Right lobe of liver (tissue), 6 donors: Measurements from ENCODE around the gene PRKAR1B. TPM values are rescaled to one million over a fixed set of nuclear protein-coding genes. Genes with fewer than 3 reads are reported as not detected.

Source experiments
- ATAC-seq, 4 donors: fragments of 200-7000 bp; cut with Tn5 transposase; one replicate each; pipeline ENCODE4 v1.9.1; 2020; ENCODE audit warnings: mild to moderate bottlenecking in 4 of 4, moderate library complexity in 4 of 4
- DNase-seq, 3 donors: peaks; one replicate each; pipeline ENCODE4 v3.0.0-alpha.2; 2020
- H3K27ac ChIP-seq, 3 donors: fragments of 200-600 bp; one replicate each; pipeline ENCODE4 v1.8.0; 2022
- H3K27me3 ChIP-seq, 2 donors: fragments of 200-600 bp; one replicate each; pipeline ENCODE4 v1.8.0; 2022
- H3K36me3 ChIP-seq, 4 donors: fragments of 200-600 bp; sonication (generic) in 1 of 4; one replicate each; pipeline versions ENCODE4 v1.5.1 to v1.8.0; 2017 to 2022; ENCODE audit warnings: control low read depth in 1 of 4
- H3K4me1 ChIP-seq, 4 donors: fragments of 200-600 bp; sonication (generic) in 1 of 4; one replicate each; pipeline versions ENCODE4 v1.5.1 to v1.8.0; 2017 to 2022; ENCODE audit warnings: control low read depth in 1 of 4
- H3K4me3 ChIP-seq, 3 donors: fragments of 200-600 bp; one replicate each; pipeline ENCODE4 v1.8.0; 2022
- H3K9me3 ChIP-seq, 4 donors: fragments of 200-600 bp; sonication (generic) in 1 of 4; one replicate each; pipeline versions ENCODE4 v1.5.1 to v1.8.0; 2017 to 2022; ENCODE audit warnings: control low read depth in 1 of 4
- POLR2A ChIP-seq: fragments of 450-650 bp; IDR thresholded peaks from one replicate; pipeline ENCODE4 v1.6.1; 2017; ENCODE audit warnings: antibody characterized with exemption, mild to moderate bottlenecking
- WGBS: methylation state at CpG from one replicate; pipeline ENCODE4 v1.1.6; 2018; ENCODE audit warnings: low coverage, low lambda C conversion rate; ENCODE audit not compliant: insufficient coverage; ENCODE audit errors: missing lambda C conversion rate; 5-methylcytosine and 5-hydroxymethylcytosine counted together
- intact Hi-C, 2 donors: fragments of 100-400 bp; cut with DNase I; formaldehyde crosslinking; loops; one replicate each; pipeline versions ENCODE4 v1.11.2 to v1.14.1; 2022
- total RNA-seq, 6 experiments: library from RNA; depleted of rRNA in 2 of 6; stranded (reverse); fragments of >200 nt in 2 of 6; fragmentation: NEBNext Ultra II Directional in 3 of 6; extraction: Animal tissue kit (Norgen Biotek cat#: 25700) in 3 of 6; gene quantifications; one replicate each; pipeline versions ENCODE4 v1.1.0 to v1.2.4, GENCODE V29; 2016 to 2023
- TF ChIP-seq, protein P1 (sequence below), 4 donors: fragments of 200-600 bp in 3 of 4; fragments of 450-650 bp in 1 of 4; IDR thresholded peaks; one replicate each; pipeline versions ENCODE4 v1.5.1 to v1.8.0; 2016 to 2022; ENCODE audit warnings: antibody characterized with exemption in 4 of 4, mild to moderate bottlenecking in 2 of 4
- donor health status: DM: no; HTN: yes; CAD: no.
- donor health status: DM: no; HTN: no; CAD: no.
- donor health status: DM: no; HTN: no; CAD: no.
- donor health status: DM: no; HTN: yes; CAD: no.
- donor health status: DM: no; HTN: yes; CAD: no.

Gene PRKAR1B
- total RNA-seq, 6 experiments from 2014 or later = 4.7 to 20.8 (median 11.3) TPM

DNA sequence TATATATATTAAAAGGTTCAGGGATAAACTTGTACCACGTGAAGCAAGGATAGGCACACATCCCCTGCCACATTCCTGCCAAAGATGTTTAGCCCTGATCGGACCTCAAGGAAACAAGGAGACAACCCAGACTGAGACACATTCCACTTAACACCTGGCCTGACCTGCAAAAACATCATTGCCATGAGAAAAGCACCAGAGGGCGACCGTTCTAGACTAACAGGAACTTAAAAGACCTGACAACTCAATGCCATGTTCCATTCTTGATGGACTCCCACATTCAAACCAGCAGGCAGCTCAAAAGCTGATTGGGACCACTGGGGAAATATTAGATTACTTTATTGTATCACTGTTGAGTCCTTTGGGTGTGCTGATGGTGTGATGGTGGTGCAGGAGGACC, 199.4 kb downstream of the PRKAR1B start:
- 92% methylated on average over 4 of the region's 4 CpGs for WGBS
- H3K9me3 ChIP-seq = no peaks in the 10 kb centered on the region
- no peak overlapping the region for H3K4me3 ChIP-seq
- H3K36me3 ChIP-seq = no peaks in the 10 kb centered on the region
- H3K27me3 ChIP-seq = no peaks in the 10 kb centered on the region
- no peak overlapping the region for H3K27ac ChIP-seq
- intact Hi-C loops = no loop called here
- no peaks in the 10 kb centered on the region for H3K4me1 ChIP-seq
- TF ChIP-seq POLR2A = no peak
- TF ChIP-seq, protein P1, sequence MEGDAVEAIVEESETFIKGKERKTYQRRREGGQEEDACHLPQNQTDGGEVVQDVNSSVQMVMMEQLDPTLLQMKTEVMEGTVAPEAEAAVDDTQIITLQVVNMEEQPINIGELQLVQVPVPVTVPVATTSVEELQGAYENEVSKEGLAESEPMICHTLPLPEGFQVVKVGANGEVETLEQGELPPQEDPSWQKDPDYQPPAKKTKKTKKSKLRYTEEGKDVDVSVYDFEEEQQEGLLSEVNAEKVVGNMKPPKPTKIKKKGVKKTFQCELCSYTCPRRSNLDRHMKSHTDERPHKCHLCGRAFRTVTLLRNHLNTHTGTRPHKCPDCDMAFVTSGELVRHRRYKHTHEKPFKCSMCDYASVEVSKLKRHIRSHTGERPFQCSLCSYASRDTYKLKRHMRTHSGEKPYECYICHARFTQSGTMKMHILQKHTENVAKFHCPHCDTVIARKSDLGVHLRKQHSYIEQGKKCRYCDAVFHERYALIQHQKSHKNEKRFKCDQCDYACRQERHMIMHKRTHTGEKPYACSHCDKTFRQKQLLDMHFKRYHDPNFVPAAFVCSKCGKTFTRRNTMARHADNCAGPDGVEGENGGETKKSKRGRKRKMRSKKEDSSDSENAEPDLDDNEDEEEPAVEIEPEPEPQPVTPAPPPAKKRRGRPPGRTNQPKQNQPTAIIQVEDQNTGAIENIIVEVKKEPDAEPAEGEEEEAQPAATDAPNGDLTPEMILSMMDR (IDR thresholded peaks at IDR 0.05) = no peak
- DNase-seq (no peak), ATAC-seq (no peak)

- ATAC-seq (no peak), DNase-seq (no peak)
- Histone ChIP-seq H3K36me3 (no peaks in the 10 kb centered on the region), H3K27me3 (peaks cover 0 to 5% of the 10 kb centered on the region in 2 donors), H3K9me3 (no peaks in the 10 kb centered on the region), H3K27ac (no peak overlapping the region), H3K4me3 (no peak overlapping the region), H3K4me1 (peaks cover 0 to 11% (median 2%) of the 10 kb centered on the region in 4 donors)
- WGBS = 80% methylated on average over 4 of the region's 22 CpGs
- TF ChIP-seq, protein P1 (IDR thresholded peaks at IDR 0.05) = no peak
- TF ChIP-seq POLR2A = no peak
- intact Hi-C loops = no loop called here
Observed at GRCh38 chr7:526460-527034, 200.5 kb downstream of the PRKAR1B start.

DNA sequence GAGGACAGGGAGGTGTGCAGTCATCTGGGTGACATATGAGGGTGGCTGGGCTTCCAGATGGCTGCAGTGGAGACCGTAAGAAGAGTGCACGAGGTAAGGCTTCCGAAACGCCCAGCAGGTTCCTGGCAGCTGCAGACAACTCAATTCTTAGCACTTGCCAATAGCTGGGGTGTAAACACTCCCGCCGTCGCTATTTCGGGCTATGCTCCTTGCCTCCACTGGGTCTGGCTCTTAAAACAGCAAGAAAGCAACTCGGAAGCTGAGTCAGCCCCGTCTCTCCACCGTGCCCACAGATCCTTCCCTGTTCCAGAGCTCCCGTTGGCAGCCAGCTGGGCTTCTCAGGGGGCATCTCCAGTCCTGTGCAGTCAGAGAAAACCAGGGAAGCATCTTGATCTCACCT, 201.3 kb downstream of the PRKAR1B start:
- peaks cover 0 to 13% of the 10 kb centered on the region in 2 donors for H3K27me3 ChIP-seq
- intact Hi-C loops = no loop called here
- 81% methylated on average over 4 of the region's 12 CpGs for WGBS
- no peaks in the 10 kb centered on the region for H3K9me3 ChIP-seq
- H3K27ac ChIP-seq = no peak overlapping the region
- no peak overlapping the region for H3K4me3 ChIP-seq
- ATAC-seq (no peak), DNase-seq (no peak)
- TF ChIP-seq, protein P1 (IDR thresholded peaks at IDR 0.05) = no peak
- TF ChIP-seq POLR2A = no peak
- peaks cover 0 to 14% (median 3%) of the 10 kb centered on the region in 4 donors for H3K4me1 ChIP-seq
- H3K36me3 ChIP-seq = no peaks in the 10 kb centered on the region

DNA sequence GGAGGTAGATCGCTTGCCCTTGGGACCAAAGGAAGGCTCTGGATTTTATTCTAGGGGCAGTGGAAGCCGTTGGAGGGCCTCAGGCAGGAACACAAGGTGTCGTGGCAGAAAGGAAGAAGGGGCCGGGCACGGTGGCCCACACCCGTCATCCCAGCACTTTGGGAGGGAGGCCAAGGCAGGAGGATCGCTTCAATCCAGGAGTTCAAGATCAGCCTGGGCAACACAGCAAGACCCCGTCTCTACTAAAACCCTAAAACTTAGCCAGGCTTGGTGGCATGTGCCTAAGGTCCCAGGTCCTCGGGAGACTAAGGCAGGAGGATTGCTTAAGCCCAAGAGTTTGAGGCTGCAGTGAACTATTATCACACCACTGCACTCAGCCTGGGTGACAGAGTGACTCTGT, 202.3 kb downstream of the PRKAR1B start:
- intact Hi-C loops = no loop called here

More for the DNA sequence above, 202.3 kb downstream of the PRKAR1B start:
- ATAC-seq (no peak), DNase-seq (no peak)
- Histone ChIP-seq H3K27ac (no peak overlapping the region), H3K4me3 (no peak overlapping the region), H3K9me3 (no peaks in the 10 kb centered on the region), H3K36me3 (no peaks in the 10 kb centered on the region), H3K27me3 (peaks cover 0 to 19% of the 10 kb centered on the region in 2 donors), H3K4me1 (peaks cover 0 to 22% (median 3%) of the 10 kb centered on the region in 4 donors)
- TF ChIP-seq, protein P1 (IDR thresholded peaks at IDR 0.05) = no peak
- TF ChIP-seq POLR2A = no peak
- WGBS = 100% methylated on average over 2 of the region's 9 CpGs
